GM21423 (cell line): ENCODE data around the gene ARHGEF1.
"Not testable (repeated sequence)": the region's sequence is repeated elsewhere in the genome, so short reads cannot be mapped to it uniquely, and the experiment has no call there.

Experiments used
- ATAC-seq: cut with Tn5 transposase; IDR thresholded peaks from one replicate; pipeline ENCODE4 v1.9.1; 2021; ENCODE audit warnings: mild to moderate bottlenecking, moderate library complexity; ENCODE audit not compliant: unreplicated experiment

ARHGEF1 gene

GRCh38 chr19:41904118-41904870, 21.3 kb downstream of the ARHGEF1 start:
- ATAC-seq = no peak

- no peak for ATAC-seq
These were observed 22.5 kb downstream of the ARHGEF1 start for GRCh38 chr19:41905273-41906002.

GRCh38 chr19:41906271-41906670, 23.3 kb downstream of the ARHGEF1 start:
- ATAC-seq = no peak

GRCh38 chr19:41906916-41907680, 24.1 kb downstream of the ARHGEF1 start:
- ATAC-seq = no peak

GRCh38 chr19:41907994-41908615, 25.1 kb downstream of the ARHGEF1 start:
- no peak for ATAC-seq

- no peak for ATAC-seq
These were observed 25.9 kb downstream of the ARHGEF1 start for GRCh38 chr19:41908724-41909464.

- ATAC-seq = no peak
These were observed 26.7 kb downstream of the ARHGEF1 start for GRCh38 chr19:41909706-41910105.

- ATAC-seq = no peak
These were observed 27.4 kb downstream of the ARHGEF1 start for GRCh38 chr19:41910240-41910991.

- ATAC-seq = no peak
These were observed 28.3 kb downstream of the ARHGEF1 start for GRCh38 chr19:41910992-41911888.

GRCh38 chr19:41911889-41912731, 29.1 kb downstream of the ARHGEF1 start:
- no peak for ATAC-seq

- ATAC-seq = no peak
These were observed 30.0 kb downstream of the ARHGEF1 start for GRCh38 chr19:41912899-41913537.

GRCh38 chr19:41913538-41914423, 30.8 kb downstream of the ARHGEF1 start:
- no peak for ATAC-seq

GRCh38 chr19:41914424-41914834, 31.4 kb downstream of the ARHGEF1 start:
- not testable (repeated sequence) for ATAC-seq

GRCh38 chr19:41915021-41915775, 32.2 kb downstream of the ARHGEF1 start:
- ATAC-seq = no peak

GRCh38 chr19:41915776-41916414, 32.9 kb downstream of the ARHGEF1 start:
- no peak for ATAC-seq
